Epithelial cell of proximal tubule (primary cell): Measurements from ENCODE around the gene NLGN1. TPM values are rescaled to one million over a fixed set of nuclear protein-coding genes. Genes with fewer than 3 reads are reported as not detected.

Experiments used
- DNase-seq: peaks from one replicate; pipeline ENCODE4 v3.0.0-alpha.2; 2011; ENCODE audit warnings: low read depth
- H3K4me3 ChIP-seq: 2 replicates; pipeline ENCODE4 v1.5.1; 2011; ENCODE audit warnings: low read depth, mild to moderate bottlenecking, low read length
- CTCF ChIP-seq: conservative IDR thresholded peaks from 2 replicates; pipeline ENCODE4 v1.5.1; 2012; ENCODE audit warnings: low read depth, mild to moderate bottlenecking, low read length
- total RNA-seq: library from RNA; depleted of rRNA; stranded (reverse); fragments of >200 nt; gene quantifications from 2 replicates; pipeline ENCODE4 v1.2.3, GENCODE V29; 2015

NLGN1 gene
- total RNA-seq, 1 donor from 2014 or later: 1.9 TPM

DNA sequence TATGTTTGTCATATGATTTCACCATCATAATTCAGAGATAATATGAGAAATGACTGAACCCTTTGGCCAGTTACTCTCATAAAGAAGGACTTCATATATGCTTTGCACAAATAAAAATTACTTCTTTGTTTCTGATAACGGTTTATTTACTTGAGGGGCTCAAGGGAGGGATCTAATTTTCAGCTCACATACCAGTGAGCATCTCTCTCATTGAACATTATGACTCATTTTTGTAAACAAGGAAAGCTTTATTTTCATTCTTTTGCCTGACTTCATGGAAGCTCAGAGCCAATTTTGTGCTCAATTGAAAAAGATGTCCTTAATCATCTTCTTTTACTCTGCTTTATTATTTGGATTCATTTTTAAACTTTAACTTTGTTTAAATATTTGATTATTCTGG lies 5.8 kb downstream of the NLGN1 start:
- no peak for DNase-seq
- TF ChIP-seq CTCF: no peak

GRCh38 chr3:173404156-173404555 lies 6.6 kb downstream of the NLGN1 start:
- H3K4me3 ChIP-seq: no peak overlapping the region
- no peak for DNase-seq
- TF ChIP-seq CTCF: no peak

More for the DNA sequence above, 5.8 kb downstream of the NLGN1 start:
- no peak overlapping the region for H3K4me3 ChIP-seq

DNA sequence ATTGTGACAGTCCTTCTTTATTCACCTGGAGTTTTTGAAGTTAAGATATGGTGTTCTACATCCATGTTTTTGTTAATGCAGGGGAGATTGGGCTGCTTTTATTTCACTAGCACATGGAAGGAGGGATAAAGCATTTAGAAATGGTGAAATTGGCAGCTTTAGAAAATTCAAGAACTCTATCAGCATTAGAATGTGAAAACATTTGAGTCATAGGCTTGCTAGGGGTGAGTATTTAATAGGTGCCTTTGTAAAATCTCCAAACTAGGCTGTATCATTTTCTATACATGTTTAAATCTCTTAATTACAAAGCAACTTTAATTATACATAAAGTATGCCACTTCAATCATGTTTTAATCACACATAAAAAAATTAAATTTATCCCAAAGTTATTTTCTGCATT lies 12.9 kb downstream of the NLGN1 start:
- no peak for TF ChIP-seq CTCF
- H3K4me3 ChIP-seq: no peak overlapping the region
- no peak for DNase-seq

DNA sequence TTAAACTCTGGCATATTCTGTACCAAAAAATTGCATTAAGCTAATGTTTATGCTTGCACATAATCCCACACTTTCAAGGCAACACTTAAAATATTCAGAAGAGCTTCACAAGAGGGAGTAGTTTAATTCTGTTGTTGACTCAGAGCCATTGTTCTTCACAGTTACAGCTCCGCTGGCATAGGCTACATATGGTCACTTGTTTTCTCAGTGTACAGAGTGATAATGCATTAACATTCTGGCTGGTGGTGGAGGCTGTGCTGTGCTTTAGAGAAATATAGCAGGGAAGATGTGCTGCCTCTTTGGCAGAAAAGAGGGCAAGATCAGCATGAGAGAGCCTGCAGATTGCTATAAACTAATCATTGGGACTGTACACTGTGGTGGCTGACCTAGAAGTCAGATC lies 13.3 kb downstream of the NLGN1 start:
- H3K4me3 ChIP-seq: no peak overlapping the region
- TF ChIP-seq CTCF: no peak
- DNase-seq: no peak

- no peak overlapping the region for H3K4me3 ChIP-seq
- peak; percentile 61 for TF ChIP-seq CTCF
- no peak for DNase-seq
Observed at GRCh38 chr3:173411375-173411973, 13.9 kb downstream of the NLGN1 start.

DNA sequence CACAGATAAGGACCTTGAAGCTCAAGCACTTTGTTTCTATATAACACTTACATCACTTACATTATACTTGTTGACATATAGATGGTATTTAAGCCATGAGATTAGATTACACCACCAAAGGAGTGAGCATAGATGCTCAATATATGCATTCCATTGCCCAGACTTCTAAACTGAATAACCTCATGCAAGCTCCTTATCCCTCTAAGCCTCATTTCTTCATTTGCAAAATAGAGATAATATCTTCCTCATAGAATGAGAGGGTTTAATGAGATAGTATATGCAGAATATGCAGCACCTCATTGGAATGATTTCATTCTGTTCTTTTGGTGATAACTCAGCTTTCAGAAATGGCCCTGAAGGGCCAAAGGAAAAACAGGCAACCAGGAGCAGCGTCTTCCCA lies 18.5 kb downstream of the NLGN1 start:
- no peak for DNase-seq
- TF ChIP-seq CTCF: no peak

GRCh38 chr3:173429076-173429475 lies 31.5 kb downstream of the NLGN1 start:
- DNase-seq: no peak
- TF ChIP-seq CTCF: no peak
- no peak overlapping the region for H3K4me3 ChIP-seq

More for the DNA sequence above, 18.5 kb downstream of the NLGN1 start:
- H3K4me3 ChIP-seq: no peak overlapping the region
